PC-3 (cell line): ENCODE measurements around the gene TEP1.
"Not testable (repeated sequence)": the region's sequence is repeated elsewhere in the genome, so short reads cannot be mapped to it uniquely, and the experiment has no call there.

ENCODE experiments used
- EZH2phosphoT487 ChIP-seq: fragments of 300-600 bp; sonication (generic); IDR thresholded peaks from 2 replicates; pipeline ENCODE4 v1.6.1; 2018; ENCODE audit warnings: mild to moderate bottlenecking, antibody characterized with exemption, low read length, borderline replicate concordance
- TF ChIP-seq, protein P1 (sequence below): fragments of 300-600 bp; sonication (generic); conservative IDR thresholded peaks from 2 replicates; pipeline ENCODE4 v1.5.1; 2017; ENCODE audit warnings: antibody characterized with exemption, low read depth, mild to moderate bottlenecking, low read length

DNA sequence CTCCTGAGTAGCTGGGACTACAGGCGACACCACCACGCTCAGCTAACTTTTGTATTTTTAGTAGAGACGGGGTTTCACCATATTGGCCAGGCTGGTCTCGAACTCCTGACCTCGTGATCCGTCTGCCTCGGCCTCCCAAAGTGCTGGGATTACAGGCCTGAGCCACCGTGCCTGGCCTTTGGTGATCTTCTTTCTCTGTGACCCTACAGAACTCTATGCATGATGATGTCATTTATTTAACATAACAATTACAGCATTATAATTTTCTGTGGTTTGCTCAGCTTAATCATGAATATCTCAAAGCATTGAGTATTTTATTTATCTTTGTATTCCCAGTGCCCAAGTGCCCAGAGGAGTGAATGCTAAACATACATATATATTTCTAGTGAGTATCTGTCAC lies 39.5 kb upstream of the TEP1 start:
- TF ChIP-seq, protein P1, sequence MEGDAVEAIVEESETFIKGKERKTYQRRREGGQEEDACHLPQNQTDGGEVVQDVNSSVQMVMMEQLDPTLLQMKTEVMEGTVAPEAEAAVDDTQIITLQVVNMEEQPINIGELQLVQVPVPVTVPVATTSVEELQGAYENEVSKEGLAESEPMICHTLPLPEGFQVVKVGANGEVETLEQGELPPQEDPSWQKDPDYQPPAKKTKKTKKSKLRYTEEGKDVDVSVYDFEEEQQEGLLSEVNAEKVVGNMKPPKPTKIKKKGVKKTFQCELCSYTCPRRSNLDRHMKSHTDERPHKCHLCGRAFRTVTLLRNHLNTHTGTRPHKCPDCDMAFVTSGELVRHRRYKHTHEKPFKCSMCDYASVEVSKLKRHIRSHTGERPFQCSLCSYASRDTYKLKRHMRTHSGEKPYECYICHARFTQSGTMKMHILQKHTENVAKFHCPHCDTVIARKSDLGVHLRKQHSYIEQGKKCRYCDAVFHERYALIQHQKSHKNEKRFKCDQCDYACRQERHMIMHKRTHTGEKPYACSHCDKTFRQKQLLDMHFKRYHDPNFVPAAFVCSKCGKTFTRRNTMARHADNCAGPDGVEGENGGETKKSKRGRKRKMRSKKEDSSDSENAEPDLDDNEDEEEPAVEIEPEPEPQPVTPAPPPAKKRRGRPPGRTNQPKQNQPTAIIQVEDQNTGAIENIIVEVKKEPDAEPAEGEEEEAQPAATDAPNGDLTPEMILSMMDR = not testable (repeated sequence)
- TF ChIP-seq EZH2phosphoT487 = not testable (repeated sequence)
